ENCODE results near the gene B9D2.

DNA sequence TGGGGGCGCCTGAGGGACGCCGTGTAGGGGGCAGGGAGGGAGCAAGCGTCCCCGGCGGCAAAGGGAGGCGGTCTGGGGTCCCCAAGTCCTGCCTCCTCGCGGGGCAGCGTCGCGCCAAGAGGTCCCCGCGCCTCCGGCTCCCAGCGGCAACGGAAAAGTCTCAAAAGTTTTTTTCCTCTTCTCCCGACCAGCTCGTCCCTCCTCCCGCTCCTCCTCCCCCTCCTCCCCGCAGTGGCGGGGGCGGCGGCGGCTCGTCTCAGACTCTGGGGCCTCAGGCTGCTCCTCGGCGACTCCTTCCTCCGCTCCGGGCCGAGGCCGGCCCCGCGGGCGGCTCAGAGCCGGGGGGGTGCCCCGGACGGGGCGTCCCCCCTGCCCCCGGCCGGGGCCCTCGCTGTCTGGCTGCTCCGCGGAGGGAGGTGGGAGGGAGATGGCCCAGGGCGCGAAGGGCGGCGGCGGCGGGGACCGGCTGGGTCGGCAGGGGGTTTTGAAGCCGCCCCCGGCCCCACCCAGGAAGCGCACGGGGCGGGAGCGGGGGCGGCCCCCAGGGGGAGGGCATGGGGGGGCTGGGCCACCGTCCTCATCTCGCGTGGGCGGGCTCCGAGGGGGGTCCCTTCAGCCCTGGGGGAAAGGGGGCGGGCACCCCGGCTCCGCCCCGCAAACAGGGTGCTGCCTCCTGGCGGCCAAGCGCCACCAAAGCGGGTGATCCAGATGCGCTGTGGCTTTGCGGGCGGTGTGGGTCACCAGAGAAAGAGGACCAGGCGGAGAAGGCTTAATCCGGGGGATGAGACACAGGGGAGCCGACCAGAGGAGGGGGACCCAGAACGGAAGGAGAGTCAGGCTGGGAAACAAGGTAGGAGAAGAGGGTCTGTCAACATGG is 10.2 kb downstream of the B9D2 start, which contains the start of gene TGFB1:
- peak; percentile 66 for TF ChIP-seq CTCF (conservative IDR thresholded peaks at IDR 0.05; ENCODE audit: low read depth, low read length)
- TF ChIP-seq EZH2 (IDR thresholded peaks at IDR 0.05; ENCODE audit: low read length, unreplicated experiment): no peak
- TF ChIP-seq EZH2phosphoT487 (IDR thresholded peaks at IDR 0.05; ENCODE audit: borderline replicate concordance, low read length): no peak

Data from PC-3 (cell line).